ENCODE results near the gene TIMM9.
"Not testable (repeated sequence)": the region's sequence is repeated elsewhere in the genome, so short reads cannot be mapped to it uniquely, and the experiment has no call there.

TIMM9 gene

GRCh38 chr14:58367296-58367695, 60.0 kb downstream of the TIMM9 start:
- TF ChIP-seq ZFX (IDR thresholded peaks at IDR 0.05): no peak
- no peak for TF ChIP-seq CTCF (conservative IDR thresholded peaks at IDR 0.05)
- no peak overlapping the region for H3K27ac ChIP-seq

GRCh38 chr14:58364316-58364715, 63.0 kb downstream of the TIMM9 start:
- H3K27ac ChIP-seq: no peak overlapping the region
- TF ChIP-seq ZFX (IDR thresholded peaks at IDR 0.05) (no peak), CTCF (conservative IDR thresholded peaks at IDR 0.05) (no peak)

GRCh38 chr14:58362798-58363412, 64.4 kb downstream of the TIMM9 start:
- TF ChIP-seq CTCF (conservative IDR thresholded peaks at IDR 0.05) (peak; percentile 69), ZFX (IDR thresholded peaks at IDR 0.05) (no peak)
- no peak overlapping the region for H3K27ac ChIP-seq

- H3K27ac ChIP-seq: not testable (repeated sequence)
Observed at GRCh38 chr14:58362272-58362671, 65.1 kb downstream of the TIMM9 start.

Data from C4-2B (cell line).